Measurements from ENCODE around the gene ROBO1.
"Not testable (repeated sequence)": the region's sequence is repeated elsewhere in the genome, so short reads cannot be mapped to it uniquely, and the experiment has no call there.

ROBO1 gene

DNA sequence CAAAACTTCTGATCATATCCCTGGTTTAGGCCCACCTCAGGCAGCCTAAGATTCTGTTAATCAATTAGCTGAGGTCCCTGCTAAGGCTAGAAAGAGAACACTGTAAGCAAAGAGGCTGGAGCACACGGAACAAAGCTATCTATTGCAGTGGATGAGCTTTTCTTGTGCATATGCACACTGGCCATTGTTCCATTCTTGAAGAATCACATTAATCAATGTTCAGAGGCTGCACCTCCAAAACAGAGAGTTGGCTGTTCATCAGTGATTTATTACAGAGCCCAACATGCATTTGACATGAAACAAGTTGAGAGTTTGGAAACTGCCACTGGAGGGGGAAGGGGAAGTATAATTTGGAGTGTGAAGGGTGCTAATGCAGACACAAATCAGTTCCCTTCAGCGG, 873.0 kb downstream of the ROBO1 start:
- DNase-seq, result no peak

DNA sequence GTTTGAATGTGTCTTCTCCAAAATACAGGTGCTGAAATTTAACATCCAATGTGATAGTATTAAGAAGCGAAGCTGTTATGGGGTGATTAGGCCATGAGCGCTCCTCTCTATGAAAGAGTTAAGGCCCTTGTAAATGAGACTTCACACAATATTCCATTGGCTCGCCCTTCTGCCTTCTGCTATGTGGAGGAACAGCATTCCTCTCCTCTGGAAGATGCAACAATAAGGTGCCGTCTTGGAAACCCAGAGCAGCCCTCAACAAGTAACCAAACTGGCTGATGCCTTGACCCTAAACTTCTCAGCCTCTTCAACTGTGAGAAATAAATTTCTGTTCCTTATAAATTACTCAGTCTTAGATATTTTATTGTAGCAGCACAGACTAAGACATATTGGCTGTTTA, 874.6 kb downstream of the ROBO1 start:
- DNase-seq, result no peak

DNA sequence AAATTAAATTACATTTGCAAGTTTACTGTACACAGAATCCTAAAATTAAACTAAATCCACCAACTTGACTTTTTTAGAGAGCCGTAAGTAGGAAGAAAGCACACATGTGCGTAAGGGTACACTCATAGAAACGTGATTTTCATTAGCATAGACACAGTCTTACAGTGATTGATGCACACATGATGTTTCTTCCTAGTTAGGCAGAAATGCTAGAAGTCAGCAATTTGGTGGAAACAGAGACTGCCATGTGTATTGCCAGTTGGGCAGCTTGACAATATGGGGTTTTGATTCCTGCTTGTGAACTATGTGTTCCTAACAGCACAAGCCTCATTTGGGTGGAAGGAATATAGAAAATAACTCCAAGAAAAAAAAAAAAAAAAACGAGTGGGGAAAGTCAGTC, 878.5 kb downstream of the ROBO1 start:
- no peak for DNase-seq

DNA sequence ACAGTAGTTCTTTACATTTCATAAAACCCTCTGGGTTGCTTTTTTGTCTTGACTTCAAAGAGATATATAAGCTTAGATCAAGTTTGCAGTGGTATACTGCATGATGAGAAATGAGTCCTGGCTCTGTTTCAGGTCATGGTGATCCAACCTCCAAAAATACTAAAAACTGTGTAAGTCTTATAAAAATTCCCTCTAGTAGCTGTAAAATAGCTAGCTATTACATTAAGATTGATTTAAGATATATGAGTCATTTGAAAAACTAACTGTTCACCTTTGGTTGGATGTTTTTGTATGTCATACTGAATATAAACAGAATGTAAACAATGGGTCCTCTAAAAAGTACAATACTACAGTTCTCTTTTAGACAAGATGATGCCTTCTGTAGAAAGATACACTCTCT, 879.2 kb downstream of the ROBO1 start:
- no peak for DNase-seq

DNA sequence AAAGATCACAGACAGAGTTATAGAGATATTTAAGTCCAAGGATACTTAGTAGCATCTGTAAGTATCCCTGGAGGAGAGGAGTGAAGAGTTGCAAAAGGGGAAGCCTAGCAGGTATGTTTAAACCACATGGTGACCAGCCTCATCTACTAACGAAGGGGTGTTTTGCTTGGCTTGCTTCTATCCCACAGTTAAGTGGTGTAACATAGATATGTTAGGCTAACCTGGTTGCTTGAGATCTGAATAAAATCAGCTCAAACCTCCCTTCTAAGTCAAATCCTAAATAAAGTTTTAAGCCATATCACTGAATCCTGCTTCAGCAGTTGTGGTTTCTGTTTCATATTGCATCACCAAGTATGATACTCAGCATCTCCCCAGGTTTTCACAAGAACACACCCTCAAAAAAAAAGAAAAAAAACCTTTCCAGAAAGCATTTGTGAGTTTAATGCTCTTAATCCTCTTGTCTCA, 880.2 kb downstream of the ROBO1 start:
- DNase-seq, result no peak

DNA sequence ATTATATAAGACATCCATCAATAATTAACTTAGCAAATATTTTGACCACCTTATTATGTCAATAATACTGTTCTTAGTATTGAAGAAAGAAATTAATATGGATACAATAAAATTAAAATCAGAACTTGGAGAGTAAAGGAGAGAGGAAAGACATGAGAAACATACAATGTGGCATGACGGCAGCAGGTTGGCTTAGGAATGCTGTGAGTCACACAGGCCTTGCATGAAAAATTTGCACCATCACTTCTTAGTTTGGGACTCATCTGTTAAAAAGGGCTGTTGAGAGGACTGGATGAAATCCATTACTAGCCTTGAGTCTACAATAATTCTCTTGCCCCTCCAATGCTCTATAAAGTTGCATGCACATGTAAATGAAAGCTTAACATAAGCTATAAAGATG, 880.8 kb downstream of the ROBO1 start:
- no peak for DNase-seq

DNA sequence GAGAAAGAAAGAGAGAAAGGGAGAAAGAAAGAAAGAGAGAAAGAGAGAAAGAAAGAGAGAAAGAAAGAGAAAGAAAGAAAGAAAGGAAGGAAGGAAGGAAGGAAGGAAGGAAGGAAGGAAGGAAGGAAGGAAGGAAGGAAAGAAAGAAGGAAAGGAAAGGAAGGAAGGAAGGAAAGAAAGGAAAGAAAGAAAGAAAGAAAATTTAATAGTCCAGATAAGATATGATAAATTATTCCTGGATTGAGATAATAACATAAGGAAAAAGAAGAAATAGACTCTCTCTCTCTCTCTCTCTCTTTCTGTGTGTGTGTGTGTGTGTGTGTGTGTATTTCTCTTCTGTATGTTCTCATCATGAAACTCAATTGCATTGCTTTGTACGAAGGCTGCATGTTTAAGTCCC, 883.2 kb downstream of the ROBO1 start:
- not testable (repeated sequence) for DNase-seq

DNA sequence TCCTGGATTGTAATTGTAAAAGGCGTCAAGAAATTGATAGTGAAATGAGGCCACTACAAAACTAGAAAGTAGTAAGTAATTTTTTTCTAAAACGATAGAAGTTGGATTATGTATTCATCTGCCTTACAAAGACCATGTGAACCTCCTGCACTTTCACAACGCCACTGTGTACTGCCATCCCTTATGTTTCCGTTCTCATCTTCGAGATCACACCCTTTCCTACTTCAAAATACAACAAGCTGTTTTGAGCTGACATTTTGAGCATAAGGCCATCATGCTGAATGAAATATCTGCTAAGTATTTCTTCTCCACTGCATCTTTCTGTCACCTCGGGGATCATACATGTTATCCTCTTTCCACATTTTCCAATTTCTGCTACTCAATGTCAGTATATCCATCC, 885.5 kb downstream of the ROBO1 start:
- no peak for DNase-seq

DNA sequence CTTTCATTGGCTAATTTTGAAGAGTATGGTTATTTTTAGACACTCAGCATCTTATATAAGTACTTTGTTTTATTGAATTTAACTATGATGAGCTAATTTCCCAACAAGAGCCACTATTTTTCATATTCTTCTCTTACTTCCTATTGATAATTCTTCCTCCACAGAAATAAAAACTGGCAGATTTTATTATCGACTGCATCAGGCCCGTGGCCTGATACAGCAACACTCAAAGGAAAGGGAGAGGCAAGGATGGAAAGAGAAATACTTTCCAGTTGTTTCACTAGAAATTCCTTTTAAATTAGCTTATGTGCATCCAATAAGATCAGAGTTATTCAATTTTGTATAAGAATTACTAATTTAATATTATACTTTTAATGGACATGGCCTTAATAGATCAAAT, 886.3 kb downstream of the ROBO1 start:
- no peak for DNase-seq

DNA sequence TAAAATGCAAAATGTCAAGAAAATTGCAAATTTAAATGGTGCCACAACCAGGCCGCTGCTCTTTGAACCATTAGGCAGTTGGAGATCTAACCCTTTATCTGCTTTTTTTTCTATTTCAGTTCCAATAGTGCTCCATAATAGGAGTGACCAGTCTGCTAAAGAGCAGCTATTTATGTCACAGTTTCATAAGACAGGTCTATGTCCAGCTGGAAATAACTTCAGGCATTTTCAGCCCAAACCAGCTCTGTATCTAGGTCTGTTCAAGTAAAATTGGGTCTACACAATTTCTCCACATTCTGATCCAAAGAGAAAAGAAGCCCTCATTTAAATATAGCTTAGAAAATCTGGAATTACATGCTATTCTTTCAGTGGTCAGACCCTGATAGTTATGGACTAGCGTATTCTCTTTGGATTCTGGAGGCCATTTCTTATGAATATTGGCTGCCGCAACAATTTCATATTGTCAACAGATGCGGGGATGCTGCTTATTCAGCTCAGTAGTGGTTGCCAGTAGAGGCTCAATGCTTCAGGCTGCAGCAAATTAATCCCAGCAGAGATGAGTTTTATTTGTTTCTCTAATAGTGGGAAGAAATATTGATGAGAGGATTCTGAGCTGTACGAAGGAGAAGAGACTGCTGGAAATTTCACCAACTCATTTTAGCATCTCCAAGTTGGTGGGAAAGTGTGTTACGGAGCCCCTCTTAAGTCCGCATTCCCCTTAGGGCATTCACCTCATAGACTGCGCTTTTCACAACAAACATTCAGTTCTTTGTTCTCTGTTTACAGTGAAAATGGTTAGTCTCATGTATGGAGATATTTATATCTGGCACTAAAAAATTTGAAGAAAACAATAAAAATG, 887.0 kb downstream of the ROBO1 start:
- DNase-seq, result no peak

DNA sequence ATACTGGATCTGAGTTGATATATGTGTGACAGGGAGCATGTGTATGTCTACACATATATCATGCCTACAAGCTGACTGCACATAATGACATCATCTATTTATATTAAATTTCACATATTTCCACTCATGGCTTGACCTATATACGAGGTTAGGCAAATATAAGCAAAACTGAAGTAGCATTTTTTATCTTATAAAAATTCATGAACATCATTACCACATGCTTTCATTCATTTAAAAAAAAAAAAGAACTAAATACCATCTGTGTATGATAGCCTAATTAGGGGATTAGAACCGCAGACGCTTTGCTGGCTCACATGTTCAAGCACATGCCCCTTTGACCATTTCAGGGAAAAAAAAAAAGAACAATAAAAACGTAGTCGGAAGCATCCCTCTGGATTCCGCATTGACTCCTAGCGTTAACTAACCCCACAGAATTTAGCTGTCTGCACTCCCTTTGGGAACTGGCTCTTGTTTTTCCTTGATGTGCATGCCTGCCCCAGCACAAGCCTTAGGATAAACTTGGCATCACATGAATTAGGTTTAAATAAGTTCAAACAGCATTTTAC, 888.4 kb downstream of the ROBO1 start:
- peak; percentile 38 for DNase-seq

DNA sequence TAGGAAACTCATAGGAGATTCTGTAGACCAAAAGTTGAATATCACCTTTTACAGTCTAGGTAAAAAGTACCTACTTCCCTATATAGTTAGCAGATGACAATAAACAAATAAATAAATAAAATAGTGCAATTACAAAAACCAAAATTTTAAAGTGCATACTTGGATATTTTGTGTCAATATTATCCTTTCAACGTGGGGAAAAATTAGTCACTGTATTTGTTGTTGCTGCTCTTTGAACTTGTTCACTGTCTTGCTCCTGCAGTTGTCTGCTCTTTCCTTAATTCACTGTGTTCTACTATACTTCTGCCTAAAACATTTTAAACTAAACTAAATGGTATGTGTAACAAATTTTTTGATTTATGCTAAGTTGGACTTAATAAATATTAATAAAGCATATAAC, 889.0 kb downstream of the ROBO1 start:
- no peak for DNase-seq

DNA sequence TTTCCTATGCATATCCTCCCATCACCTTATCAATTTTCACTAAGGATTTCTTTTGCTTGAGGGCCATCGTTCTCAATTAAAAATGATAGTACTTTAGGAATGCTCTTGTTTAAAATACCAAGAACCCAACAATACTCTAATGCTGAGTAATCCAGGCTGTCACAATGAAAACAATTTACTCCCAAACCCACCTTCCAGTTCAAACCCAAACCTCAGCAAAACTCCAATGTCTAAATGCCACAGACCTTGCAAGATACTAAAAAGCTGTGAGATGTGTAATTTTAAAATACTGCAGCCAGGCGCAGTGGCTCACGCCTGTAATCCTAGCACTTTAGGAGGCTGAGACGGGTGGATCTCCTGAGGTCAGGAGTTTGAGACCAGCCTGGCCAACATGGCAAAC, 889.8 kb downstream of the ROBO1 start:
- no peak for DNase-seq

DNA sequence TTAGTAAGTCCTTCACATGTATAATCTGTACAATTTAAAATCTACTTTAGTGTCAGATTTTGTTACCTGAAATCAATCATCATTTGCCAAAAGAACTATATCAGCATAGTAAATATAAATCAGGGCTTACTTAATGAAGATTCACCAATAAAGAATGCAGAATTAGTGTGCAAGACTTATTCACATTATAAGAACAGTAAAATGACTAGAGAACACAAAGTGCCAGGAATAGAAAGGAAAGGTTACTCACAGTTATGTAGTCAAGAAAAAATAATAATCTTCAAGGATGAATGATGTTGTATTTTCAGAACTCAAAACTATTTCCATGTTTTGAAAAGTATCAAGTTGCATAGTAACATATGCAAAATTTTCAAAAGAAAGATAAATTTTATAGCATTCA, 891.9 kb downstream of the ROBO1 start:
- DNase-seq, result no peak

DNA sequence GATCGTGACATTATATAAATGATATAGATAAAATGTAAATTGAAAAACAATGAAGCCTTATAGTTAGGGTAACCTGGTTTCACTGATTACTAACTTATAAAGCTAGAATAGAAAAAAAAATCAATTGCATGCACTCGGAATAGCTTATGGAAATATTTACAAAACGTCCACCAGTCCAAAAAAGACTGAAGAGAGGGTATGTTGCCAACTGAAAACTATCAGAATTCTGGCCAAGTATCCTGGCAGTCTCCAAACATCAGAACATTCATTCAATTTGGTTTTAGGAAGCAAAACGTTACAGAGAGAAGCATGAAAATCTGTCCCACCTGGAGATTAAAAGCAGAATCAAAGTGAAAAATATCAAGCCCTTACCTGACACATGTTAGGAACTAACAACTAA, 892.4 kb downstream of the ROBO1 start:
- no peak for DNase-seq

DNA sequence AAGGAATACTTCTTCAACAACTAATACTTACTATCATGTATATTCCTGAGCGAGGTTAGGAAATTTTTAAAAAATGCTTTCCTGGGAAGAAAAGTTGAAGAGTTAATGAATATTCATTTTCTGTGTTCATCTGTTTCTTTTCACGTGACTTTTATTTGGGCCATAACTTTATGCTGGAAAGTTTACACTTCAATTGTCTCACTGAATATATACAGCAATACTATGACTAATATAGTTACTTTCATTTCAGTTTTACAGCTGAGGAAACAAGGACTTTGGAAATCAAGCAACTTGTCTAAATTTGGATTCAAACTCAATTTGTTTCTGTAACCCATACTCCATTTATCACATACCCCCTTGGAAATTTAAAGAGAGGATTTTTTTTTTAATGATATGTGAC, 894.2 kb downstream of the ROBO1 start:
- DNase-seq, result no peak

DNA sequence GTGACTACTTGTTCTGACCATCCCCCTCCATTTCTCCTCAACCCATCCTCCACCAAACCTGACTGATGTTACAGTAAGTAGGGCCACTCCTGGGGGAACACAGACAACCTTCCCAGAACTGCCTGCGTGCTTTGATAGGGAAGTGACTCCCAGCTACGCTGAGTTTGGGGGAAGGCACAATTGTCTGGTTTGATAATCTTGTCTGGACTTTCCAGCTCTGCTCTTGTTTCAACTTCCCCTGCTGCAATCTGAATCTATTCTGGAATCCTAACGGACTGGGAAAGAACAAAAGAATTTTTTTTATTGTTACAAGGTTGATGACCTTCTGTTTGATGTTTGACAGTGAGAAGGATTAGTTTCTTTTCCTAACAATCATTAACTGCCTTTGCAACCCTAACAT, 895.6 kb downstream of the ROBO1 start:
- DNase-seq, result no peak

DNA sequence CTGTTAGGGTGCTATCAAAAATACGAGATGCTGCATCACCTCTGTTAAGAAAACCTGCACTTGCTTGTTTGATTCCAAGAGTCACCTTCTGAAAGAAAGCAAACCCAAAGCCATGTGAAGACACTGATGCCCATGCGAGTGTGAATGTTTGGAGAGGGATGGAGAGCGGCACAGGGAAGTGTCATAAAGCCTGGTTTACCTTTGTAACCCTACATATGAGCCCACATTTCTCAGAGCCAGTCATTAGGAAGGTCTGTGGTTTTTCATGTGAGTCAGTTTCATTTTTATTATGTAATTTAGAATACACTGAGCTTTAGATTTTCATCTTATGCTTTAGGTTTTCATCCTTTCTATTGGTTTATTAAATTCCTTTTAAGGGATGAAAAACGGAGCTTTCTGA, 896.8 kb downstream of the ROBO1 start:
- no peak for DNase-seq

DNA sequence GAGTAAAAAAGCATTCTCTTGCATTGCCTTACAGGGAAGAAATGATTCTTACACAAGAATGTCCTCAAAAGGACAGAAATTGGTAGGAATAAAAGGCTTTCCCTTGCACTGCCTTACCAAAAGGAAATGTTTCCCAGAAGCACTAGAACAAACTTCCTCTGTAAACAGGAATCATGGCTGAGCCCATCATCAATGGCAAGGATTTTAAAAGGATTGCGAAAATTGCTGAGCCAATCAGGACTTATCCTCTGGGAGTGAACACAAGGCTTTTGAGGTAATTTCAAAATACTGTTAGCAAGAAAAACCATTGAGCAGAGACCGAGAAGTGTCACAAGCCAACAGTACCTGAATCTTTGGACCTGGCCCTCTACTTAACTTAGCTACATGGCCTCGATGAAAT, 897.3 kb downstream of the ROBO1 start:
- no peak for DNase-seq

DNA sequence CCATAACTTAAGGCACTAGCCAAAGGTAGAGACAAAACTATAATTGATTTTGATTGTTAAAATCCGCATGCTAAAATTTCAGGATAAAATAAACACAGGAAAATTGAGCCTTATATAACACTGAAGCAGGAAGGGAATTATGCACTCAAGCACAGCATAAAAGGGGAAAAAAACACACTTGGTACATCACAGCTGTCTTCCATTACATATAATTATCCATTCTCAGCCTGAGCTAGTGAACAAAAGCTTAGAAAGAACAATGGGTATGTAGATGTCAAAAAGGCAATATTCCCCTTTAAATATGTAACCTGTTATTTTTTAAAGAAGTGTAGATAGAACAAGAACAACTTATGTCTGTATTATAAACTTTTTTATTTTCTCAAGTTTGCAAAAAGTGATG, 899.2 kb downstream of the ROBO1 start:
- no peak for DNase-seq

DNA sequence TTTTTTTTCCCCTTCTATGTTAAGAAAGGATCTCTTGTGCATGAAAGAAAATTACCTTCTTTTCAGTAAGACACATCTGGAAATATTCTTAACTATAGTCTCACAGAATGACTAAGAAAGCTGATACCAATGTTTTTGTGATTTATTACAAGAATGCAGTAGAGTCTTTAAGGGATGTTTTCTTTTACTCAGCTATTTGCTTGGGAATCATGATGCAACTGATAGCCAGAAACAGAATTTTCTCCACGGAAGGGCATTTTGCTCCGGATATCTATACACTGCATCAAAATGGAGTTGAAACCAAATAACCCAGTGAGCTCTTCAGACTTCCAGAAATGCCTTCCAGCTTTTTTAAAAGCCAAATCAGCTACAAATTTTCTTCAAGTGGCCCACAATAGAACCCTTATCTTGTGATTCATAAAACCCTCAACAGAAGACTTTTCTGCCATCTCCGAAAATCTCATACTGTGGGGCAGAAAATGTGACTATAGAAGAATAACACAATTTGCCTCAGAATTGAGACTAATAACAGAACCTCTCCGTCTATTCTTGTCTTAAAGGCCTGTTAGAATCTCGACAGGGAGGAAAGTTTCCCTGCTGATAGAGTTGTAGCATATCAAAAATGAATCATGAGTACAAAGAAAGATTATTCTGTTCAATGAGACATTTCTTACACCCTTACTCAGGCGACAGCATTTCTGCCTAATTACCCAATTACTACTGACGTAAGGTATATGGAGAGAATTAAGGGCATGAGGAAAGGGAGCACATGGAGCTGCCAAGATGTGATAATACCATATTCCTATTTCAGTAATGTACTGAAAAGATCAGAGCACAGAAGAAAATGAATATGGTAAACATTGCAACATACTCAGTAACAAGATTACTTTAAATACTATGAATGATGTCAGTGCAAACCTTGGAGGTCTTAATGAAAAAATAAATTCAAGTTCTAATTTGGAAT, 900.1 kb downstream of the ROBO1 start:
- DNase-seq, result no peak

DNA sequence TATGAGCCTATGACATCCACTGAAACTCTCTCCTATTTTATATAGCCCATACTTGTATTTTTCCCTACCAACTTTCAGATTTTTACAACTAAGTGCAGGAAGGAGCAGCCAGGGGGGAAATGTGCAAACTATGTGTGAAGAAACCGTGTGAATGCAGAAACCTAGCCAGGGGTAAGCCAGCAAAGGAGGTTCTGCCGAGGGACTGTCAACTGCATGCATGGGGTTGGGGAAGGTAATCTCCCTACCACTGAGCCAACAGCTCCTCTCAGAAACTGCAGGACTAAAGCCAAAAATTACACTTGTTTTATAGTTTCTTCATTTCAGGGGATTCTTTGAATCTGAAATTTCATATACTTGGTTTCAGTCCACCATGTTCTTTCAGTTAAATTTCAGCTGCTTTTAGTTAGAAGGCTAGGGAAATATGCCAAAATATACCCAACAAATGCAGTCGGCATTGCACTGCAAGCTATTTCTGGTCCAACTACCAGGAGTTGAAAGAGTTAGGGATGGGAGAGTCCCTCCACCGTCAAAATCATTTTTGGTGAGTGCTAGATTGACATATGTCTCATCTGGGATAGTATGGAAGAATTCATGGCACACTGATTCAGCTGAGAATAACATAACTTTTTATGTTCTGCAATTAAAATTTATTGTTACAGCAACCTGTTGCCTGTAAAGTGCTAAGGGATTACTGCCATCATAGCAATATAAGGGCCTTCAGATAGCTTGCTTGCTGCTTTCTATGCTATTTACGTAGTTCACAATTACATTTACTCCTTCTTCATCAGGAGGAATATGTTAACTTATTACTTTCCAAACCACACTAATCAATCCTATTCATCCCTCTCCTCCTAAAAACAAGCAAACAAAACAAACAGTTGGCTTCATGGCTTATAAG, 904.2 kb downstream of the ROBO1 start:
- DNase-seq, result no peak

DNA sequence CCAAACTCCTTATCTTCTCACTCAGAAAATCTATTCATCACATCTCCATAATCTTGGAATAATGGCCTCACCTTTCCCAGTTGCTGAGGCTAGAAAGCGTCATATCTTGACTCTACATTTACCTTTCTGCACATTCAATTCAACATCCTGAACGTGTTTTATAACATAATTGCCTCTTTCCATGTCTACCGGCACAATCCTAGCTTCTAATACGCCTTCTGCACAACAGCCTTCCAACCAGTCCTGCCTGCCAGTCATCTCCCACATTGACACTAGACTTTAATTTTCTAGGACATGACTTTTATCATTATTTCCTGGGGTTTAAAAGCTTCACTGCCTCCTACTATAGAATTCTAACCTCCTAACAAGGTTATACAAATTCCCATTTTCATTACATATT, 906.6 kb downstream of the ROBO1 start:
- DNase-seq, result no peak
